GM08714 (cell line): ENCODE results near the gene PTPN14.

ENCODE experiments used
- H3K4me3 ChIP-seq: fragments of 200-500 bp; sonication (Bioruptor generic); 2 replicates; pipeline ENCODE4 v1.5.1; 2014; ENCODE audit warnings: mild to moderate bottlenecking, low read length, inconsistent platforms
- ZNF274 ChIP-seq: IDR thresholded peaks from 2 replicates; pipeline ENCODE4 v1.6.1; 2012; ENCODE audit warnings: mild to moderate bottlenecking, low read depth, low read length

Gene PTPN14

DNA sequence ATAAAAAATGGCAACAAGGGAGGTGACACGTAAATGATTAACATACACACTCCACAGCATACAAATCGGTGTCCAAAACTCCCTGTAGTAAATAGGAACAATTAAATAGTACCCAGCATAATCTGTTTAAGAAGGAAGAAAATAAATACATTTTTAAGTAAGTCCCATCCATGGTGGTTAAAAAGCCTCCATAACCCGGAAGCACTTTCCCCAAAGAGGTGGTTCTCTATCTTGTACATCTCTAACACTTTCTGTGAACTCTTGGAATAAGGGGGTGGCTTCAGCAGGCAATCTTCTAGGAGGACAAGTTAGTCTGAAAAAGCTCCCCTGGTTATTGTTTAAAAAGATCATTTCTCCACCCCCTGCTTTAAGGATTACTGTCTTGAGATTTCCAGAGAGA is 76.9 kb downstream of the PTPN14 start:
- H3K4me3 ChIP-seq = no peak overlapping the region
- TF ChIP-seq ZNF274 = no peak

DNA sequence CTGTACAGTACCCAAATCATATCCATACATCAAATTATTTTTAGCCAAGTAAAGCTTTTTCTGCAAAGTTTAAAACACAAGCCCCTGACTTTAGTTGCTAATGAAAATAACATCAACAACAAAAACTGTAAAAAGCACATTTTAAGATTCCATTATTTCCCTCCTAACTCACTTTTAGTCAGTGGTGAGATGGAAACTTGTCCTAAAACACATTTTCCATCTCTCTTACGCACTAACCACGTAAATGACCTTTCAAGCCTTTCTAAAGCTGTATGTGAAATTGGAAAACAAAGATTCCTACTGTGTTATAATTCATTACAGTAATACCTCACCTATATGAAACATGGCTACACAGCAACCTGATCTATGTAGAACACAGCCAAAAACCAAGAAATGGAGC is 77.5 kb downstream of the PTPN14 start:
- H3K4me3 ChIP-seq = no peak overlapping the region
- no peak for TF ChIP-seq ZNF274

DNA sequence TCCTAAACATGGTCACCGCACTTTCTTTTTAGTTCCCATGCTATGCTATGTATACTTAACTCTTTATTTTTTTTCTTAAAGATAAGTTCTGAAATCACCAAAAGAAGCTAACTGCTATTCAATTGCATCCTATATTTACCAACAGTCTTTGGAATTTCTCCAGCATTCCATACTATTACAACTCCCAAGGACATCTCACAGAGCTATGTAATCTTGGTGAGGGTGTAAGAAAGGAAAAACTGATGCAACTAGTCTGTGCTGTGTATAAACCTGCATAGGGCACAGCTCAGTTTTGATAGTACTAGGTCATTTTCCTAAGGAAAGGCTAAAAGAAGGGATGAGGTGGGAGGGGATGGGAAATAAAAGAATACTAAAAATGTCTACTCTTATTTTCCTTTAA is 78.0 kb downstream of the PTPN14 start:
- TF ChIP-seq ZNF274 = no peak
- H3K4me3 ChIP-seq = no peak overlapping the region

DNA sequence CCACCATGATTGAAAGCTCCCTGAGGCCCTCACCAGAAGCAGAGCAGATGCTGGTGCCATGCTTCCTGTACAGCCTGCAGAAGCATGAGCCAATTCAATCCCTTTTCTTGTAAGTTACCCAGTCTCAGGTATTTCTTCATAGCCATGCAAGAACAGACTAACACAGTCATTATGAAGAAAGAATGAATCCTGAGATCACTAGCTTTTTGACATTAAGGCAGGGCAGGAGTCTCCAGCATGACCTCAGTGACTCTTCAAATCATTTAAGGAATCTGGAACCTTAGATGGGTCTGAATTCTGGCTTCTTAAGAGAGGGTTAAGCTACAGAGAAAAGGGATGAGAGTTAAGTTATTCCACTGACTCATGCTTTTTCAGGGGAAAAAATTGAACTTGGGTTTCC is 79.0 kb downstream of the PTPN14 start:
- no peak overlapping the region for H3K4me3 ChIP-seq
- TF ChIP-seq ZNF274 = no peak

DNA sequence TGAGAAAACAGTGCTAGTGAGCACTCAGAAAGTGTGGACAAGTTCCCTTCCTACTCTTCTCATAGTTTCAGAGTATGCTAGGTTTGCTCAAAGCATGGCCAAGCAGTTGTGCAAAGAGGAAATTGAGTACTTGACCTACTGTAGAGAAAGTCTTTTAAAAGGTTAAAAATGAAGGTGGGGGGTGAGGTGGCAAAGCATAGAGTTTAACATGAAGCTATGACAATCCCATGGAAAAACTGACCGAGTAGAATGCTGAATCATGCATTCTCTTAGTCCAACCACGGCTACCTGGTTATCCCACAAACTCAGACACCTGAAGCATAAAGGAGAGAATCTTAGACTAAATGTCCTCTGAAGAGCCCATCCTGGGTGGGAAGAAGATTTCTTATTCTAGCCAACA is 79.9 kb downstream of the PTPN14 start:
- no peak for TF ChIP-seq ZNF274
- H3K4me3 ChIP-seq = no peak overlapping the region

DNA sequence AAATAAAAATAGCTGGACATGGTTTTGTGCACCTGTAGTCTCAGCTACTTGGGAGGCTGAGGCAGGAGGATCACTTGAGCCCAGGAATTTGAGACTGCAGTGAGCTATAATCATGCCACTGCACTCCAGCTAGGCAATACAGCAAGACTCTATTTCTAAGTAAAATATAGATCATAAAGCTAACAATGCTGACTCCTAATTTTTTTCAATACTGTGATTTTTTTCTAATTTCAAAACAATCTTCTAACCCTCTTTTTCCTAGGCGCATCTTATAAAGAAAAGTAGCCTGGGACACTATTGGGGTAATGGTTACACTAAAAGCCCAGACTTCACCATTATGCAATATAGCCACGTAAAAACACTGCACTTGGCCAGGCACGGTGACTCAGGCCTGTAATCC is 81.3 kb downstream of the PTPN14 start:
- H3K4me3 ChIP-seq = no peak overlapping the region
- no peak for TF ChIP-seq ZNF274

DNA sequence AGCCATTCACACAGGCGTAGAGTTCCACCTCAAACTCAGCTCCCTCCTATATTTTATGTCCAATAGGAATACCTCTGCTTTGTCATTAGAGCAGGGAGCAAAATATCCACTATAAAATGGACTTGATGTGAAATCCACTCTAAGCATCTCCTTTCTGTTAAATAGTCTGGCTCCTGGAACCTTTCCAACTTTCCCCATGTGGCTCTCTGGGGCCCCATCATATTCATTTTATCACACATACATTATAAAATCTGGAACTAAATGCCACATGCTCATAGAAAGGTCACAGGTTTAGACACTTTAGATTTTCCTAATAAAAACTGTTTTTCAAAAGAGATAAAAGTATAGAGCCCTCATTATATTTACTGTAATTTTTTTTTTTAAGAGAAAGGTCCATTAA is 82.1 kb downstream of the PTPN14 start:
- no peak for TF ChIP-seq ZNF274

DNA sequence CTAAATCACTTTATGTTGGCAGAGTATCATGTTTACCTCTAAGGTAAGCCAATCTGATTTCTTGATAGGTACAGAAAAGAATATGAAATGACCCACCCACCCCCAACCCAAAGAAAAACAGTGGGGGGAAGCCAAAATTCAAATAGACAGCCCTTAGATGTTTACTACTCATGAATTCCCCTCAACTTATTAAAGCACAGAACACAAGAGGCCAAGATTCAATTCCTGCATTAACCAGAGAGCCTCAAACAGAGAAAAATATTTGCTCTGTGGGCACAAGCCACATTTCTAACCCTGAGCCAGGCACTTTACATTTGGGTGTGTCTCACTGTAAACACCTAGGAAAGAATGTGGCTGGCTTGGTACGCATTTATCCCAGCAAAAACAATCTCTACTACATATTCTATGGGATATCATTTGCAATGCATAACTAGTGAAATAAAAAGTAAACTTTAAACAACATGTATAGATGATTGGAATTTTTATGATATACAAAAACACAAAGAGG is 84.3 kb downstream of the PTPN14 start:
- no peak for TF ChIP-seq ZNF274
- H3K4me3 ChIP-seq = no peak overlapping the region

More for the DNA sequence above, 82.1 kb downstream of the PTPN14 start:
- no peak overlapping the region for H3K4me3 ChIP-seq

DNA sequence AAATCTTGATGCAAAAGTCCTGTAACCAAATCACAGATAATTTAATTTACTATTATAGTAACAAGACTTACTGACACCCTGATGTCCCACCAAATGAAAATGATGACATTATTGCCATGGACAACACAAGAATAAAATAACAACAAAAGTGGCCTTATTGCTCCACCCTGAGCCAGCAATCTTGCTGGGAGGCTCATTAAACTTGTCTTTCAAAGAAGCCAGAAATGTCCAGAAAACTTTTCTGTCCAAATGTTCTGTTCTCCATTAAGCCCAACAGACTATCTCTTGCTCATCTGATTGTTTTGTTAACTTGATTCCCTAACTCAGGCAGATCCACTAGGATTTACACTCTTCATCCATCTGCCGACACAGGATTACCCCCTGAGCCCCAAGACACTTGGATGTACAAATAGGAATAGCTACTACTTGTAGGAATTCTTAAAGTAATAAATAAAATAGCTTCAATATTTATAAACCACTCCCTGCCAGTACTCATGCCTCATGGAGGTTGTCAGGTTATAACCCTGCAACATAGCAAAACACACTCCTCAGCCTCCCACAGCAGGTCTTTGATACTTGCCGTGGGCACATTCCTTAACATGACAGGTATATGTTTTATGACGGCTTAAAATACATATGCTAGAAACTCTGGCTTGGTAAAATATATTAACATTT is 84.9 kb downstream of the PTPN14 start:
- no peak overlapping the region for H3K4me3 ChIP-seq
- no peak for TF ChIP-seq ZNF274

DNA sequence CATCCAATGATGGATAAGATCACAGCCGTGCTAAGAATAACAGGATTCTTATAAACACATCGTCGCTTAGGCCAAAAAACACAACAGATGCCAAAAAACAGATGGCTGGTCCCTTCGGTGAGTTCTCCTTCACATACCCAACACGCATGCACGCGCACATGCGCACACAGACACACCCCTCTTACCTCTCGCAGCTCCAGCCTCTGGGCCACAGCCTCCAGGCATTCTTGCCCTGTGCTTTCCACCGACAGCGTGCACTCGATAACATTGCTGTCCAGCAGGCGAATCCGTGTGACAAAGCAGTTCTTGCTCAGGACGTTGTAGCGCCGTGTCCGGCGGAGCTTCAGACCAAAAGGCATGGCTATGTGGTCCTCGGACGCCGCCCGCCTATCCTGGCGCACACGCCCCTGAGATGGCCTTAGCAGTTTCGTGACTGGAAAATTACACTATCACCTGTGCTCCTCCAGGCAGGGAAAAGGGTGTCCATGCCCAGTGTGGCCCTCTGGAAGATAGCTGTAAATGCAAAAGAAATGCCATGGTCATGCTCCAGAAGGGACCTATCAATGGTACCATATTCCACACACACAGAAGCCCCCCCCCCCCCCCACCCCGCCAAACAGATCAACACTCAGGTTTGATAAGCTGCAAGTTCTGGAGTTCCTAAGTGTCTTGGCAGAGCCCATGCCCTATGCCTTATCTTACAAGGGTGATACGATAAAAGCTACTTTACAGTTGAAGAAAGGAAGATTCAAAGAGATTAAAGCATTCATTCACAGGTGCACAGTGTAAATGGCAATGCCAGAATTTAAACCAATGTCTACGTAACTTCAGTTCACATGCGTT is 86.7 kb downstream of the PTPN14 start:
- no peak for TF ChIP-seq ZNF274
- H3K4me3 ChIP-seq = no peak overlapping the region

DNA sequence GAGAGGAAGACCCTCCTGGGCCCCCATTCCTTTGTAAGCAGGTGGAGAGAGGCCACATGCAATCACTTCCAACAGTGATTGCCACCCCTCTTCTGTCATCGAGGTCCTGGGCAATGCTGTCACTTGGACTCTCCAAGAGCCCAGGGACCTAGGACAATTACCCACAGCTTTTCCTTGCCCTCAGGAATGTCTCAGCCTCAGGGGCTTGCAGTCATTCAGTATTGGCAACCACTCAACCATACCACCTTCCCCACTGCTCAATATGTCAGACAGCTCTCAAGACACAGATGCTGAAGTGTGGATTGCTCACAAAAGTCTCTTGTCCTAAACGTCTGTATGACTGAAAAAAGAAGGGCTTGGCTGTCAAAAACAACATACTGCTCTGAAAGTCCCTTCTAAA is 87.8 kb downstream of the PTPN14 start:
- no peak overlapping the region for H3K4me3 ChIP-seq
- TF ChIP-seq ZNF274 = no peak

DNA sequence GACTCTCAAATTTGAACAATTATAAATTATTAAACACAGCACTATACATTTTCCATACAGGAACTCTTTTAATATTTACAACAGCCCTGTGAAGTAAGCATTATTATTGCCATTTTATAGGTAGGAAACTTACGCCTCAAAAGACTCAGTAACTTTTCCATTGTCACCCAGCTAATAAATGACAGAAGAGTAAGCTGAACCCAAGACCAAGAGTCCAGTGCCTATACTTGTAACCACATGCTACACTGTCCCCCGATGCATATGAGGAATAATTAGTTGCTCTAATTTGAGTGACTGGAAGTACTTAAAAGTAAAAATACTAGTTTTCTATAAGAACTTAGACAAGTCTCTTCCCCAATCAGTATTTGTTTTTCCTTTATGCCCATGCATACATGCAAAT is 88.5 kb downstream of the PTPN14 start:
- H3K4me3 ChIP-seq = no peak overlapping the region
- TF ChIP-seq ZNF274 = no peak

DNA sequence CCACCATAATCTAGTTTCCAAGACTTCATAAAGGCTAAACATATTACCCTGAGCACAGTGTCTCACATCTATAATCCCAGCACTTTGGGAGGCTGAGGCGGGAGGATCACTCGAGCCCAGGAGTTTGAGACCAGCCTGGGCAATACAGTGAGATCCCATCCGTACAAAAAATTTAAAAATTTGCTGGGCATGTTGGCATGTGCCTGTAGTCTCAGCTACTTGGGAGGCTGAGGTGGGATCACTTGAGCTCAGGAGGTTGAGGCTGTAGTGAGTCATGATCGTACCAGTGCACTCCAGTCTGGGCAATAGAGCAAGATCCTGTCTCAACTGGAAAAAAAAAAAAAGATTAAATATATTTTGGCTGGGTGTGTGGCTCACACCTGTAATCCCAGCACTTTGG is 90.1 kb downstream of the PTPN14 start:
- TF ChIP-seq ZNF274 = no peak
- no peak overlapping the region for H3K4me3 ChIP-seq

DNA sequence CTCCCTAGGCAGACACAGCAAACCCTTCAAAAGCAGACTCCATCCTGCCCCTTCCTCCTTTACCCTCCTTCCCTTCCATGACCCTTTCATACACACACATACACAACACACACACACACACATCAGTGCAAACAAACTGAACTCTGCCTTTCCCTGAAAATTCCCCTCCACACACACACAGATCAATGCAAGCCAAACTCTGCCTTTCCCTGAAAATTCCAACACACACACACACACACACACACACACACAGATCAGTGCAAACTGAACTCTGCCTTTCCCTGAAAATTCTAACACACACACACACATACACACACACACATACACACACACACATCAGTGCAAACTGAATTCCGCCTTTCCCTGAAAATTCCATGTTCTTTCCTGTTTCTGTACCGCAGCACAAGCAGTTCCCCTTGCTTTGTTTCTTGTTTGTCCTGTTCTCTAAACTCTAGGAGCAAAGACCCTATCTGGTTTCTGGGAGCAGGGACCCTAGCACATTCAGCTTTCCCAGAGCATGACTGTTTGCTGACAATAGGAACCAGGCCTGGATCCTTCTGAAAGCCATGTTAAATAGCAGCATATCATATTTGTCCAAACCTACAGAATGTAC is 91.0 kb downstream of the PTPN14 start:
- no peak overlapping the region for H3K4me3 ChIP-seq
- no peak for TF ChIP-seq ZNF274

DNA sequence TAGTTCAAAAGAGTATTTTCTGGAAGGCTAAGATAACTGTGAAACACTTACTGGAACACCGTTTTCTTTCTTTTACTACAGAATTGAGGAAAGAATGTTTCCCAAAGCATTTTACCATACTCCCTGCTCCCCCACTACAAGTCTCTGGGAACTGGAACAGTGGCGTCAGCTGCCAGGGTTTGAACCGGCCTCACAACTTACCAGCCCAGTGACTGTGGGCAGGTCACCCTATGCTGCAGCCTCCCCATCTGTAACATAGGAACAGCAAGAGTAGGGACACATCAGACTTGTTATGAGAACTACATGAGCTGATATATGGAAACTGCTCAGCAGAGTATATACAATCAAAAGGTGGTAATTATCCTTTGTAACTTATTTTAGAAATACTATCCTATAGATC is 91.5 kb downstream of the PTPN14 start:
- no peak overlapping the region for H3K4me3 ChIP-seq
- no peak for TF ChIP-seq ZNF274
